Cardiac fibroblast (primary cell): ENCODE results near the gene PDGFA.

ENCODE experiments used
- DNase-seq, 2 donors: peaks; one replicate each; pipeline versions ENCODE4 v3.0.0 to v3.0.0-alpha.2; 2010; ENCODE audit warnings: low read depth in 2 of 2
- H3K4me3 ChIP-seq, 2 donors: replicated peaks in 1 of 2; 1 replicate in 1 of 2; 2 replicates in 1 of 2; pipeline ENCODE4 v1.5.1; 2011; ENCODE audit warnings: low read depth in 2 of 2, low read length in 2 of 2, mild to moderate bottlenecking in 2 of 2, moderate library complexity in 1 of 2
- CTCF ChIP-seq: IDR thresholded peaks from one replicate; pipeline ENCODE4 v1.5.1; 2011; ENCODE audit warnings: low read depth, mild to moderate bottlenecking, low read length, inconsistent platforms

The PDGFA gene

GRCh38 chr7:471191-471865 lies 48.3 kb downstream of the PDGFA start:
- no peak for DNase-seq
- H3K4me3 ChIP-seq = no peak overlapping the region
- TF ChIP-seq CTCF = no peak

- DNase-seq = no peak
- no peak for TF ChIP-seq CTCF
- H3K4me3 ChIP-seq = no peak overlapping the region
Observed at GRCh38 chr7:469563-469961, 50.1 kb downstream of the PDGFA start.

GRCh38 chr7:468681-469562 lies 50.7 kb downstream of the PDGFA start:
- peak; percentile 40 to 59 for DNase-seq
- H3K4me3 ChIP-seq = no peak overlapping the region
- no peak for TF ChIP-seq CTCF

- no peak for DNase-seq
- TF ChIP-seq CTCF = no peak
- H3K4me3 ChIP-seq = no peak overlapping the region
Observed at GRCh38 chr7:467856-468545, 51.6 kb downstream of the PDGFA start.

- no peak for TF ChIP-seq CTCF
- DNase-seq = no peak
- no peak overlapping the region for H3K4me3 ChIP-seq
Observed at GRCh38 chr7:467393-467828, 52.2 kb downstream of the PDGFA start.

GRCh38 chr7:466465-467191 lies 53.0 kb downstream of the PDGFA start:
- no peak for TF ChIP-seq CTCF
- no peak for DNase-seq
- no peak overlapping the region for H3K4me3 ChIP-seq
